Measurements from ENCODE around the gene KLB. TPM values are rescaled to one million over a fixed set of nuclear protein-coding genes. Genes with fewer than 3 reads are reported as not detected.

The KLB gene
- polyA plus RNA-seq, 1 experiment, result not detected

DNA sequence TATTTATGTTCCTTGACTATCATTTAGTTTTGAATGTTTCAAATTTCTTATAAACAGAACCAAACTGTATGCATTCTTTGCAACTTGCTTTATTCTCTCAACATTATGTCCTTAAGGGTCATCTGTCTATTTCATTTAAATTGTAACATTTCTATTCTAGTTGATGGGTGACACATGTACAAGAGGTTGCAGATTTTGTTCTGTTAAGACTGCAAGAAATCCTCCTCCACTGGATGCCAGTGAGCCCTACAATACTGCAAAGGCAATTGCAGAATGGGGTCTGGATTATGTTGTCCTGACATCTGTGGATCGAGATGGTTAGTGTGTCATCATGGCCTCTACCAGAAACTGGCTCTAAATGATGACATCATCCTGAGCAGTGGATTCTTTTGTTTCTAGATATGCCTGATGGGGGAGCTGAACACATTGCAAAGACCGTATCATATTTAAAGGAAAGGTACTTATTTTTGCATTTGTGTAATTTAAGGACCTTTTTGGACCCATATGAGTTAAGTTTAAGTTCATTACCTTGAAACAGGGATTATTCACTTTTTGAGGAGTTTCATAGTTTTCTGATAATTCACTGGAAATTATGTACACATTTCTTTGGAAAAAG is 58.3 kb downstream of the KLB start:
- no peak overlapping the region for H3K4me3 ChIP-seq (ENCODE audit: low read depth, low read length)
- H3K36me3 ChIP-seq (ENCODE audit: control insufficient read depth, insufficient read depth, low read length), result 0 out of 2 replicates have a peak, but pooled peaks cover 1% of the 10 kb centered on the region
- H3K27me3 ChIP-seq (ENCODE audit: control insufficient read depth, insufficient read depth, low read length), result no peaks in the 10 kb centered on the region
- TF ChIP-seq, protein P1, sequence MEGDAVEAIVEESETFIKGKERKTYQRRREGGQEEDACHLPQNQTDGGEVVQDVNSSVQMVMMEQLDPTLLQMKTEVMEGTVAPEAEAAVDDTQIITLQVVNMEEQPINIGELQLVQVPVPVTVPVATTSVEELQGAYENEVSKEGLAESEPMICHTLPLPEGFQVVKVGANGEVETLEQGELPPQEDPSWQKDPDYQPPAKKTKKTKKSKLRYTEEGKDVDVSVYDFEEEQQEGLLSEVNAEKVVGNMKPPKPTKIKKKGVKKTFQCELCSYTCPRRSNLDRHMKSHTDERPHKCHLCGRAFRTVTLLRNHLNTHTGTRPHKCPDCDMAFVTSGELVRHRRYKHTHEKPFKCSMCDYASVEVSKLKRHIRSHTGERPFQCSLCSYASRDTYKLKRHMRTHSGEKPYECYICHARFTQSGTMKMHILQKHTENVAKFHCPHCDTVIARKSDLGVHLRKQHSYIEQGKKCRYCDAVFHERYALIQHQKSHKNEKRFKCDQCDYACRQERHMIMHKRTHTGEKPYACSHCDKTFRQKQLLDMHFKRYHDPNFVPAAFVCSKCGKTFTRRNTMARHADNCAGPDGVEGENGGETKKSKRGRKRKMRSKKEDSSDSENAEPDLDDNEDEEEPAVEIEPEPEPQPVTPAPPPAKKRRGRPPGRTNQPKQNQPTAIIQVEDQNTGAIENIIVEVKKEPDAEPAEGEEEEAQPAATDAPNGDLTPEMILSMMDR (IDR thresholded peaks at IDR 0.05; ENCODE audit: insufficient read depth, low read depth, low read length), result peak; percentile 17; the same call in 1 of the 2 replicates
- no peak for DNase-seq (ENCODE audit: low read depth)
- ChIA-PET POLR2A (interaction anchor here (0.6 kb wide), 1 partner anchor 58 kb away, joined by 6 read pairs; no protein-coding TSS in a partner anchor), CTCF (no interaction called here)

DNA sequence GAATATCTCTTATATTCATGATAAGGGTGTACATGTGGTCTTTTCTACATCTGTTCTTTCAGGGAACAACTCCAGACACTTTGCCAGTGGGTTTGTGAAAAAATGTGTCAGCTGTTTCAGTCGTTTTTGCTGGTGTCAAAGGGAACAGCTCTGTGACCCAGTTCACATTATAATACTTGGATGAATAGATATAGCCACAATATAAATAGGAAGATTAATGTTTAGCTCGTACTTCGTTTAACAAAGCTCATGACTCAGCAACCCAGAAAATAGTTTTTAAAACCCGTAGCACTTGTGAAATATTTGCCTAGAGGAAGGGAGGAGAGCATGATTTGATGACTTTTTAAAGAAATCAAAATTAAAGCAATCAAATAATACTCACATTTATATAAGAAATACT is 60.0 kb downstream of the KLB start:
- no peak for DNase-seq (ENCODE audit: low read depth)
- Histone ChIP-seq H3K4me3 (ENCODE audit: low read depth, low read length) (no peak overlapping the region), H3K27me3 (ENCODE audit: control insufficient read depth, insufficient read depth, low read length) (no peaks in the 10 kb centered on the region), H3K36me3 (ENCODE audit: control insufficient read depth, insufficient read depth, low read length) (0 out of 2 replicates have a peak, but pooled peaks cover 1% of the 10 kb centered on the region)
- POLR2A ChIA-PET, result no interaction called here
- CTCF ChIA-PET, result interaction anchor here (0.6 to 1.4 kb wide), 5 partner anchors 83 to 510 kb away, joined by 3 to 5 read pairs (median 3); partner anchors contain the start of gene SMIM14
- TF ChIP-seq, protein P1 (IDR thresholded peaks at IDR 0.05; ENCODE audit: insufficient read depth, low read depth, low read length), result no peak

DNA sequence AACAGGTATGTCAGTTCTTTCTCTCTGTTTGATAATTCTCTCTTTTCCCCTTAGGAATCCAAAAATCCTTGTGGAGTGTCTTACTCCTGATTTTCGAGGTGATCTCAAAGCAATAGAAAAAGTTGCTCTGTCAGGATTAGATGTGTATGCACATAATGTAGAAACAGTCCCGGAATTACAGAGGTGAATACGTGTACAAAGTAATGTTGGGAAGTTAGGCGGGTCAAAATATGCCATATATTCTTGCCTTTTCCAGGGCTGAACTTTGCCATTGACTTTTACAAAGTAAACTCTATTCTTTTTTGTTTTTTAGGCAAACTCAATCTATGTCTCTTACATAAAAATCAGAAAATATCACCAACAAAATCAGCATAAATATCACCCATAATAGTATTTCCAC is 60.7 kb downstream of the KLB start:
- POLR2A ChIA-PET, result no interaction called here
- no peak for DNase-seq (ENCODE audit: low read depth)
- CTCF ChIA-PET, result no interaction called here
- no peak overlapping the region for H3K4me3 ChIP-seq (ENCODE audit: low read depth, low read length)
- H3K27me3 ChIP-seq (ENCODE audit: control insufficient read depth, insufficient read depth, low read length), result no peaks in the 10 kb centered on the region
- H3K36me3 ChIP-seq (ENCODE audit: control insufficient read depth, insufficient read depth, low read length), result 0 out of 2 replicates have a peak, but pooled peaks cover 1% of the 10 kb centered on the region
- TF ChIP-seq, protein P1 (IDR thresholded peaks at IDR 0.05; ENCODE audit: insufficient read depth, low read depth, low read length), result no peak

DNA sequence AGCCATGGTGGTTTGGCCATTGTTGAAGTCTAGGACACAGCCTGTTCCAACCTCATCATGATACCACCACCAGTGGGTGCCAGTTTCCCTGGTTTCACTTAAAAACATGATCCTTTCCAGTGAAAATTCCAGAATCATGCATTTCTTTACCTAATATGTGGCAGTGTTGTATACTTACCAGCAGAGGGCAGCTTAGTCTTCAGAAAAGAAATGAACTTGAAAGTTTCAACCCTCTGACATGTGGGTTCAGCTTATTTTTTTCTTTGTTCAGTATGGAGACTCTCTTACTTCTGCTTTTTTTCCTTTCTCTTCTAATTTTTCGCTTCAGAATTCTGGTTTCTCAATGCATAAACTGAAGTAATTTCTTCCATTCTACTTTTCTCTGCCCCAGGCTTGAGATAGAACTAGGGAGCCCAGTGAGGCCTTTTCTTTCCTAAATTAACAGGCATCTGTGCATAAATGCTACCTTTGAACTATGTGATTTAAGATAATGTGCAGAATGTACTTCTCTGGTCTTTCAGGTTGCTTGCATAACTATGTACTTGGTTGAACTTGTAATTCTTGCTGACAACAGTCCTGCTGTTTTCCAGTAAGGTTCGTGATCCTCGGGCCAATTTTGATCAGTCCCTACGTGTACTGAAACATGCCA is 62.8 kb downstream of the KLB start:
- no peak overlapping the region for H3K4me3 ChIP-seq (ENCODE audit: low read depth, low read length)
- TF ChIP-seq, protein P1 (IDR thresholded peaks at IDR 0.05; ENCODE audit: insufficient read depth, low read depth, low read length), result peak; percentile 84
- CTCF ChIA-PET, result interaction anchor here (0.7 to 1.9 kb wide), 35 partner anchors 9 to 755 kb away, joined by 3 to 32 read pairs (median 3); partner anchors contain the start of genes LIAS and RPL9

DNA sequence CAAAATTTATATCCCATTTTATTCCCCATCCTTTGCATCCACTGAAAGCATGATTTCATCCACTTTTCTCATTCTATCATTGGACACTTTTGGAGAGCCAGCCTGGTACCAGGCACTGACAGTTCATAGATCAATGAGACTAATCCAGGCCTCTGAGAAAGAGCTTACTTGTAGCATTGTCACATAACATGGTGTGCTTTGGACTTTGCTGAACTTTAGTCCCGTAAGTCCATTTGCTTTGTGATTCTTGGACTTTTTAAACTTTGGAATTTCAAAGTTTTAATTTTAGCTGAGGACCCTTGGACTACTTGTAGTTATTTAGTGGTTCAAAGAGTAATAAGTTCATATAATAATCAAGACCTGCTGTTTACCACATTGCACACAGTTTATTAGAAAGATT is 63.7 kb downstream of the KLB start:
- no peaks in the 10 kb centered on the region for H3K27me3 ChIP-seq (ENCODE audit: control insufficient read depth, insufficient read depth, low read length)
- ChIA-PET CTCF (interaction anchor here (1.1 to 1.2 kb wide), 2 partner anchors 15 to 227 kb away, joined by 3 to 8 read pairs; partner anchors contain the start of gene UBE2K), POLR2A (no interaction called here)
- DNase-seq (ENCODE audit: low read depth), result no peak
- TF ChIP-seq, protein P1 (IDR thresholded peaks at IDR 0.05; ENCODE audit: insufficient read depth, low read depth, low read length), result no peak
- no peak overlapping the region for H3K4me3 ChIP-seq (ENCODE audit: low read depth, low read length)
- peaks cover 1% of the 10 kb centered on the region; the same call in 1 of the 2 replicates for H3K36me3 ChIP-seq (ENCODE audit: control insufficient read depth, insufficient read depth, low read length)

More for the DNA sequence above, 62.8 kb downstream of the KLB start:
- POLR2A ChIA-PET, result no interaction called here
- H3K27me3 ChIP-seq (ENCODE audit: control insufficient read depth, insufficient read depth, low read length), result no peaks in the 10 kb centered on the region
- DNase-seq (ENCODE audit: low read depth), result peak; percentile 57
- H3K36me3 ChIP-seq (ENCODE audit: control insufficient read depth, insufficient read depth, low read length), result peaks cover 1% of the 10 kb centered on the region; the same call in 1 of the 2 replicates
